PC-9 (cell line): ENCODE measurements around the gene TYK2. TPM values are rescaled to one million over a fixed set of nuclear protein-coding genes. Genes with fewer than 3 reads are reported as not detected.

ENCODE experiments used
- BruUV-seq: library from RNA; stranded (reverse); fragments of 400-500 nt; replicated peaks from 2 replicates; lab custom pipeline; 2021; lab: Mats Ljungman, UMichigan
- CTCF ChIA-PET: fragments of 300-600 bp; sonication (Branson Sonifier 250); formaldehyde crosslinking; loops from one replicate; lab custom pipeline; 2022; ENCODE audit warnings: antibody characterized with exemption; lab: Charles Lee
- POLR2A ChIA-PET: fragments of 300-600 bp; sonication (Branson Sonifier 250); formaldehyde crosslinking; loops from one replicate; lab custom pipeline; 2022; ENCODE audit warnings: antibody characterized with exemption; ENCODE audit not compliant: unreplicated experiment; lab: Charles Lee
- DNase-seq, 2 experiments: peaks; one replicate each; pipeline versions ENCODE4 v3.0.0 to v3.0.0-alpha.2; 2015 to 2022; ENCODE audit warnings: mixed read lengths in 1 of 2
- H2AFZ ChIP-seq: fragments of 200-600 bp; sonication (generic); 2 replicates; pipeline ENCODE4 v1.8.1; 2017; ENCODE audit warnings: antibody characterized with exemption
- H3F3A ChIP-seq: fragments of 200-600 bp; sonication (generic); 2 replicates; pipeline ENCODE4 v1.8.1; 2017; ENCODE audit warnings: antibody characterized with exemption, mild to moderate bottlenecking, low read depth; ENCODE audit not compliant: insufficient read depth
- H3K27ac ChIP-seq: fragments of 200-600 bp; sonication (generic); 2 replicates; pipeline ENCODE4 v1.6.1; 2016; ENCODE audit warnings: mixed run types
- H3K27me3 ChIP-seq: fragments of 200-600 bp; sonication (generic); 2 replicates; pipeline ENCODE4 v1.6.1; 2016; ENCODE audit warnings: low read depth, mixed run types; ENCODE audit not compliant: insufficient read depth
- H3K36me3 ChIP-seq: fragments of 200-600 bp; sonication (generic); 2 replicates; pipeline ENCODE4 v1.6.1; 2016; ENCODE audit warnings: low read depth, mixed run types
- H3K4me1 ChIP-seq: fragments of 200-600 bp; sonication (generic); replicated peaks from 2 replicates; pipeline ENCODE4 v1.6.1; 2016; ENCODE audit warnings: mixed run types; ENCODE audit not compliant: insufficient read depth
- H3K4me2 ChIP-seq: fragments of 200-600 bp; sonication (generic); 2 replicates; pipeline ENCODE4 v1.6.1; 2017; ENCODE audit warnings: mixed run types
- H3K4me3 ChIP-seq: fragments of 200-600 bp; sonication (generic); 2 replicates; pipeline ENCODE4 v1.6.1; 2016; ENCODE audit warnings: mixed run types
- H3K79me2 ChIP-seq: fragments of 200-600 bp; sonication (generic); 2 replicates; pipeline ENCODE4 v1.6.1; 2017; ENCODE audit warnings: low read depth, mixed run types
- H3K9me2 ChIP-seq: fragments of 200-600 bp; sonication (generic); 2 replicates; pipeline ENCODE4 v1.8.1; 2017; ENCODE audit warnings: mild to moderate bottlenecking; ENCODE audit not compliant: insufficient read depth
- H3K9me3 ChIP-seq: fragments of 200-600 bp; sonication (generic); 2 replicates; pipeline ENCODE4 v1.8.1; 2016; ENCODE audit warnings: low read depth; ENCODE audit not compliant: insufficient read depth
- H4K20me1 ChIP-seq: fragments of 200-600 bp; sonication (generic); 2 replicates; pipeline ENCODE4 v1.8.1; 2017; ENCODE audit not compliant: insufficient read depth
- CTCF ChIP-seq: fragments of 200-600 bp; sonication (generic); conservative IDR thresholded peaks from 2 replicates; pipeline ENCODE4 v1.6.1; 2017; ENCODE audit warnings: mixed run types, antibody characterized with exemption, mild to moderate bottlenecking, moderate library complexity
- EZH2 ChIP-seq: fragments of 200-600 bp; sonication (generic); IDR thresholded peaks from 2 replicates; pipeline ENCODE4 v1.8.0; 2017; ENCODE audit warnings: antibody characterized with exemption, low read depth
- intact Hi-C: fragments of 100-400 bp; cut with micrococcal nuclease; formaldehyde crosslinking; loops from one replicate; pipeline ENCODE4 v1.10.0; 2022; ENCODE audit not compliant: unreplicated experiment
- total RNA-seq: library from RNA; stranded (reverse); gene quantifications from 2 replicates; pipeline ENCODE4 v1.2.3, GENCODE V29; 2021

The TYK2 gene
- total RNA-seq, 1 experiment from 2014 or later = 102 TPM

- Histone ChIP-seq H3K9me3 (0 out of 2 replicates have a peak, but pooled peaks cover 3% of the 10 kb centered on the region), H3K36me3 (no peaks in the 10 kb centered on the region), H3K79me2 (no peaks in the 10 kb centered on the region), H3F3A (peaks cover 53% of the 10 kb centered on the region), H4K20me1 (no peaks in the 10 kb centered on the region), H3K4me2 (peak overlapping the region; percentile 2; the same call in 1 of the 2 replicates), H3K27ac (no peak overlapping the region), H3K9me2 (no peaks in the 10 kb centered on the region), H3K27me3 (peaks cover 57% of the 10 kb centered on the region), H3K4me1 (peaks cover 13% of the 10 kb centered on the region; the same call in 1 of the 2 replicates), H2AFZ (no peak overlapping the region), H3K4me3 (no peak overlapping the region)
- no peak for DNase-seq
- BruUV-seq = no TSS peak
- POLR2A ChIA-PET = interaction anchor here (0.5 kb wide), 1 partner anchor 193 kb away, joined by 5 read pairs; no protein-coding TSS in a partner anchor
- no peak for TF ChIP-seq EZH2
- no peak for TF ChIP-seq CTCF
- intact Hi-C loops = loop anchor here (5.0 kb wide), 2 partner anchors 279 to 299 kb away; partner anchors contain the start of gene DNM2
- CTCF ChIA-PET = interaction anchor here (0.6 to 1.1 kb wide), 3 partner anchors 10 to 61 kb away, joined by 4 to 9 read pairs (median 4); no protein-coding TSS in a partner anchor
Measured at GRCh38 chr19:10418235-10418484, 37.8 kb upstream of the TYK2 start.

GRCh38 chr19:10417541-10418234 is 37.3 kb upstream of the TYK2 start:
- H3K79me2 ChIP-seq = no peaks in the 10 kb centered on the region
- no peaks in the 10 kb centered on the region for H4K20me1 ChIP-seq
- no peaks in the 10 kb centered on the region for H3K36me3 ChIP-seq
- TF ChIP-seq EZH2 (no peak), CTCF (no peak)
- H3K4me2 ChIP-seq = 0 out of 2 replicates have a peak overlapping the region, but pooled peaks have one; percentile 2
- H3K4me1 ChIP-seq = peaks cover 13% of the 10 kb centered on the region; the same call in 1 of the 2 replicates
- no TSS peak for BruUV-seq
- no peak overlapping the region for H3K27ac ChIP-seq
- H3K9me2 ChIP-seq = no peaks in the 10 kb centered on the region
- H3F3A ChIP-seq = peaks cover 51% of the 10 kb centered on the region
- ChIA-PET POLR2A (interaction anchor here (0.5 kb wide), 1 partner anchor 193 kb away, joined by 5 read pairs; no protein-coding TSS in a partner anchor), CTCF (interaction anchor here (0.6 to 1.1 kb wide), 5 partner anchors 8 to 295 kb away, joined by 3 to 9 read pairs (median 4); no protein-coding TSS in a partner anchor)
- H3K27me3 ChIP-seq = peaks cover 55% of the 10 kb centered on the region
- H3K9me3 ChIP-seq = 0 out of 2 replicates have a peak, but pooled peaks cover 3% of the 10 kb centered on the region
- no peak overlapping the region for H3K4me3 ChIP-seq
- DNase-seq = no peak
- H2AFZ ChIP-seq = no peak overlapping the region
- intact Hi-C loops = loop anchor here (5.0 kb wide), 2 partner anchors 280 to 300 kb away; partner anchors contain the start of gene DNM2

GRCh38 chr19:10416380-10417257 is 36.2 kb upstream of the TYK2 start:
- DNase-seq = peak; percentile 80 to 93
- BruUV-seq = no TSS peak
- POLR2A ChIA-PET = interaction anchor here (0.7 kb wide), 1 partner anchor 15 kb away, joined by 4 read pairs; no protein-coding TSS in a partner anchor
- TF ChIP-seq EZH2 (no peak), CTCF (peak; percentile 97)
- H3K27ac ChIP-seq = no peak overlapping the region
- no peaks in the 10 kb centered on the region for H3K36me3 ChIP-seq
- intact Hi-C loops = loop anchor here (5.0 kb wide), 2 partner anchors 281 to 301 kb away; partner anchors contain the start of gene DNM2
- H3K4me2 ChIP-seq = peak overlapping the region; percentile 88
- H3F3A ChIP-seq = peaks cover 41% of the 10 kb centered on the region
- 0 out of 2 replicates have a peak, but pooled peaks cover 3% of the 10 kb centered on the region for H3K9me3 ChIP-seq
- H3K27me3 ChIP-seq = peaks cover 45% of the 10 kb centered on the region
- H2AFZ ChIP-seq = peak overlapping the region; percentile 90
- no peaks in the 10 kb centered on the region for H4K20me1 ChIP-seq
- CTCF ChIA-PET = interaction anchor here (0.6 to 1.2 kb wide), 7 partner anchors 9 to 294 kb away, joined by 3 to 6 read pairs (median 4); partner anchors contain the start of genes CDC37, ICAM5 and QTRT1
- no peaks in the 10 kb centered on the region for H3K9me2 ChIP-seq
- H3K4me3 ChIP-seq = peak overlapping the region; percentile 66
- H3K4me1 ChIP-seq = peaks cover 13% of the 10 kb centered on the region; the same call in 1 of the 2 replicates
- no peaks in the 10 kb centered on the region for H3K79me2 ChIP-seq
